Prostate gland (tissue), 2 donors: Measurements from ENCODE around the gene NPPA. TPM values are rescaled to one million over a fixed set of nuclear protein-coding genes. Genes with fewer than 3 reads are reported as not detected.

ENCODE experiments used
- DNase-seq: peaks from one replicate; pipeline ENCODE4 v3.0.0-alpha.2; 2019; ENCODE audit warnings: low spot score
- H3K27ac ChIP-seq, 2 donors: fragments of 200-600 bp; sonication (generic); 2 replicates each; pipeline ENCODE4 v1.5.1; 2017 to 2019
- H3K27me3 ChIP-seq: fragments of 200-600 bp; sonication (generic); replicated peaks from 2 replicates; pipeline ENCODE4 v1.5.1; 2019; ENCODE audit not compliant: insufficient read depth
- H3K36me3 ChIP-seq, 2 donors: fragments of 200-600 bp; sonication (generic); 1 replicate in 1 of 2; 2 replicates in 1 of 2; pipeline versions ENCODE4 v1.5.1 to v1.8.1; 2017 to 2019
- H3K4me1 ChIP-seq: fragments of 200-600 bp; sonication (generic); replicated peaks from 2 replicates; pipeline ENCODE4 v1.5.1; 2019
- H3K4me3 ChIP-seq, 2 donors: fragments of 200-600 bp; sonication (generic); 2 replicates each; pipeline ENCODE4 v1.5.1; 2017 to 2019
- H3K9me3 ChIP-seq: fragments of 200-600 bp; sonication (generic); 2 replicates; pipeline ENCODE4 v1.5.1; 2017
- CTCF ChIP-seq, 4 experiments: fragments of 200-600 bp in 2 of 4; fragments of 450-650 bp in 2 of 4; sonication (generic) in 2 of 4; IDR thresholded peaks; 1 replicate in 3 of 4; 2 replicates in 1 of 4; pipeline ENCODE4 v1.5.1; 2016 to 2019; ENCODE audit warnings: antibody characterized with exemption in 4 of 4, mild to moderate bottlenecking in 2 of 4, moderate library complexity in 2 of 4
- POLR2A ChIP-seq: fragments of 450-650 bp; IDR thresholded peaks from one replicate; pipeline ENCODE4 v1.6.1; 2016; ENCODE audit warnings: antibody characterized with exemption, mild to moderate bottlenecking
- POLR2AphosphoS5 ChIP-seq: sonication (generic); formaldehyde crosslinking; IDR thresholded peaks from one replicate; pipeline ENCODE4 v1.6.1; 2017; ENCODE audit warnings: antibody characterized with exemption
- WGBS: methylation state at CpG from one replicate; pipeline ENCODE4 v1.1.5; 2018; 5-methylcytosine and 5-hydroxymethylcytosine counted together
- intact Hi-C: fragments of 100-400 bp; cut with DNase I; formaldehyde crosslinking; loops from one replicate; pipeline ENCODE4 v1.14.2; 2022
- total RNA-seq, 2 donors: library from RNA; depleted of rRNA; stranded (reverse); fragments of >200 nt; gene quantifications; one replicate each; pipeline ENCODE4 v1.1.0, GENCODE V29; 2016

NPPA gene
- total RNA-seq, 2 donors from 2014 or later, result 1.3 TPM; not detected in 1

- Histone ChIP-seq H3K9me3 (no peaks in the 10 kb centered on the region), H3K4me1 (no peaks in the 10 kb centered on the region), H3K27ac (no peak overlapping the region), H3K36me3 (no peaks in the 10 kb centered on the region), H3K4me3 (no peak overlapping the region), H3K27me3 (no peaks in the 10 kb centered on the region)
- no peak for TF ChIP-seq CTCF (IDR thresholded peaks at IDR 0.05)
- no peak for TF ChIP-seq POLR2A
- no peak for TF ChIP-seq POLR2AphosphoS5
- DNase-seq, result no peak
- WGBS, result 56% methylated on average over 11 of the region's 11 CpGs
- intact Hi-C loops, result no loop called here
These were observed 2.6 kb upstream of the NPPA start for GRCh38 chr1:11850156-11850555.

- Histone ChIP-seq H3K4me1 (no peaks in the 10 kb centered on the region), H3K27ac (no peak overlapping the region), H3K9me3 (no peaks in the 10 kb centered on the region), H3K27me3 (no peaks in the 10 kb centered on the region), H3K36me3 (no peaks in the 10 kb centered on the region), H3K4me3 (no peak overlapping the region)
- no peak for DNase-seq
- 73% methylated on average over 9 of the region's 9 CpGs for whole genome bisulfite sequencing
- TF ChIP-seq POLR2A, result no peak
- no peak for TF ChIP-seq POLR2AphosphoS5
- TF ChIP-seq CTCF (IDR thresholded peaks at IDR 0.05), result no peak
- intact Hi-C loops, result no loop called here
These were observed 754 bp upstream of the NPPA start for GRCh38 chr1:11848373-11848700.

- H3K4me3 ChIP-seq, result no peak overlapping the region
- H3K4me1 ChIP-seq, result no peaks in the 10 kb centered on the region
- 38% methylated on average over 5 of the region's 5 CpGs for WGBS
- H3K36me3 ChIP-seq, result peaks cover 7 to 9% of the 10 kb centered on the region in 2 donors
- no peak for TF ChIP-seq CTCF (IDR thresholded peaks at IDR 0.05)
- TF ChIP-seq POLR2AphosphoS5, result no peak
- no peak for TF ChIP-seq POLR2A
- H3K27me3 ChIP-seq, result no peaks in the 10 kb centered on the region
- no peak for DNase-seq
- H3K27ac ChIP-seq, result no peak overlapping the region
- H3K9me3 ChIP-seq, result no peaks in the 10 kb centered on the region
- intact Hi-C loops, result no loop called here
These were observed 1.8 kb downstream of the NPPA start for GRCh38 chr1:11845641-11846335.

GRCh38 chr1:11842154-11843041, 5.2 kb downstream of the NPPA start:
- no peak overlapping the region for H3K4me3 ChIP-seq
- H3K36me3 ChIP-seq, result peaks cover 12 to 28% of the 10 kb centered on the region in 2 donors
- H3K4me1 ChIP-seq, result no peaks in the 10 kb centered on the region
- H3K27ac ChIP-seq, result no peak overlapping the region
- intact Hi-C loops, result loop anchor here (5.0 kb wide), 1 partner anchor 125 kb away; no protein-coding TSS in a partner anchor
- no peaks in the 10 kb centered on the region for H3K9me3 ChIP-seq
- TF ChIP-seq CTCF (IDR thresholded peaks at IDR 0.05) (no peak), POLR2AphosphoS5 (no peak), POLR2A (no peak)
- 63% methylated on average over 19 of the region's 19 CpGs for WGBS
- no peaks in the 10 kb centered on the region for H3K27me3 ChIP-seq
- no peak for DNase-seq
